Dedifferentiated amniotic fluid mesenchymal stem cell (primary cell): ENCODE measurements around the gene GFPT2.

ENCODE experiments used
- DNase-seq: peaks from one replicate; pipeline ENCODE4 v3.0.0-alpha.2; 2016; ENCODE audit errors: extremely low spot score

GFPT2 gene

GRCh38 chr5:180353048-180353979 lies at the start of gene GFPT2:
Gene GFPT2 (minus strand): TSS chr5:180353336. CDS start chr5:180353217, 119 bp downstream.
- DNase-seq = peak; percentile 58

- no peak for DNase-seq
Measured at GRCh38 chr5:180402716-180403115, 49.6 kb upstream of the GFPT2 start.

GRCh38 chr5:180401229-180401907 lies 48.2 kb upstream of the GFPT2 start:
- DNase-seq = no peak

- DNase-seq = no peak
Measured at GRCh38 chr5:180400416-180400815, 47.3 kb upstream of the GFPT2 start.

- DNase-seq = no peak
Measured at GRCh38 chr5:180399401-180400215, 46.5 kb upstream of the GFPT2 start.

GRCh38 chr5:180396926-180397325 lies 43.8 kb upstream of the GFPT2 start:
- no peak for DNase-seq

- DNase-seq = no peak
Measured at GRCh38 chr5:180395540-180396274, 42.6 kb upstream of the GFPT2 start.

GRCh38 chr5:180394031-180394636 lies 41.0 kb upstream of the GFPT2 start:
- DNase-seq = no peak

- DNase-seq = no peak
Measured at GRCh38 chr5:180391276-180391675, 38.1 kb upstream of the GFPT2 start.

GRCh38 chr5:180390441-180391190 lies 37.5 kb upstream of the GFPT2 start:
- DNase-seq = no peak

GRCh38 chr5:180389252-180390101 lies 36.3 kb upstream of the GFPT2 start:
- DNase-seq = no peak

GRCh38 chr5:180387798-180388197 lies 34.7 kb upstream of the GFPT2 start:
- no peak for DNase-seq

GRCh38 chr5:180382926-180383325 lies 29.8 kb upstream of the GFPT2 start:
- no peak for DNase-seq

- no peak for DNase-seq
Measured at GRCh38 chr5:180381851-180382480, 28.8 kb upstream of the GFPT2 start.

GRCh38 chr5:180381428-180381827 lies 28.3 kb upstream of the GFPT2 start:
- no peak for DNase-seq

- no peak for DNase-seq
Measured at GRCh38 chr5:180380856-180381255, 27.7 kb upstream of the GFPT2 start.

- DNase-seq = no peak
Measured at GRCh38 chr5:180380441-180380840, 27.3 kb upstream of the GFPT2 start.

- DNase-seq = no peak
Measured at GRCh38 chr5:180379355-180380070, 26.4 kb upstream of the GFPT2 start.
